HepG2 (cell line): ENCODE results near the gene YIPF2. TPM values are rescaled to one million over a fixed set of nuclear protein-coding genes. Genes with fewer than 3 reads are reported as not detected.
A peak's percentile ranks its signal among the peaks of the same experiment; 100 is the strongest.

Source experiments
- ATAC-seq: fragments of 200-7000 bp; cut with Tn5 transposase; 3 replicates; pipeline ENCODE4 v1.9.1; 2020; ENCODE audit warnings: mild to moderate bottlenecking, moderate library complexity
- BruUV-seq: library from RNA; stranded (reverse); fragments of 400-500 nt; replicated peaks from 2 replicates; lab custom pipeline; 2021; lab: Mats Ljungman, UMichigan
- CTCF ChIA-PET: fragments of 300-600 bp; formaldehyde crosslinking; extraction: SDS; loops from one replicate; lab custom pipeline; 2021; ENCODE audit warnings: low total read pairs, inconsistent platforms, low intra/inter-chr PET ratio; lab: Yijun Ruan, JAX
- POLR2A ChIA-PET: fragments of 350-600 bp; sonication (Branson Sonifier 250); formaldehyde crosslinking; loops from one replicate; lab custom pipeline; 2020; ENCODE audit warnings: antibody characterized with exemption, inconsistent platforms; lab: Yijun Ruan, JAX
- DNase-seq: peaks from one replicate; pipeline ENCODE4 v3.0.0-alpha.2; 2015; ENCODE audit warnings: low spot score
- FAIRE-seq: peaks from 3 replicates; lab custom pipeline; 2011; peaks lifted over from hg19 to GRCh38; lab: Jason Lieb, UNC
- H2AFZ ChIP-seq: one replicate; pipeline ENCODE4 v1.6.1; 2011; ENCODE audit warnings: low read length, inconsistent platforms
- H3K27ac ChIP-seq: fragments of 300-600 bp; 3 replicates; pipeline ENCODE4 v1.8.0; 2011; ENCODE audit warnings: mixed run types, mild to moderate bottlenecking, mixed read lengths, low read length, inconsistent platforms; ENCODE audit not compliant: insufficient read depth; ENCODE audit errors: extremely low read length
- H3K27me3 ChIP-seq, 2 experiments: fragments of 200-600 bp in 1 of 2; 2 replicates in 1 of 2; 3 replicates in 1 of 2; pipeline versions ENCODE4 v1.6.0 to v1.8.0; 2011; ENCODE audit warnings: low read length in 2 of 2, mild to moderate bottlenecking in 2 of 2, moderate library complexity in 2 of 2, inconsistent platforms in 1 of 2; ENCODE audit not compliant: insufficient read depth in 2 of 2, control insufficient read depth in 1 of 2
- H3K36me3 ChIP-seq, 2 experiments: fragments of 200-600 bp in 1 of 2; replicated peaks in 1 of 2; 2 replicates in 1 of 2; 3 replicates in 1 of 2; pipeline versions ENCODE4 v1.5.1 to v1.8.0; 2011; ENCODE audit warnings: low read length in 2 of 2, inconsistent platforms in 1 of 2; ENCODE audit not compliant: insufficient read depth in 2 of 2, control insufficient read depth in 1 of 2
- H3K4me1 ChIP-seq: 2 replicates; pipeline ENCODE4 v1.5.1; 2012; ENCODE audit warnings: low read length, inconsistent platforms; ENCODE audit not compliant: insufficient read depth
- H3K4me2 ChIP-seq: 2 replicates; pipeline ENCODE4 v1.6.0; 2011; ENCODE audit warnings: low read depth, low read length, inconsistent platforms
- H3K4me3 ChIP-seq, 3 experiments: fragments of 200-600 bp in 1 of 3; sonication (generic), shearing (Covaris generic) in 1 of 3; replicated peaks in 1 of 3; 2 replicates each; pipeline ENCODE4 v1.5.1; 2011 to 2016; ENCODE audit warnings: low read length in 3 of 3, inconsistent platforms in 2 of 3, low read depth in 2 of 3, mild to moderate bottlenecking in 2 of 3, control low read depth in 1 of 3, mixed read lengths in 1 of 3; ENCODE audit not compliant: insufficient read depth in 1 of 3
- H3K79me2 ChIP-seq: one replicate; pipeline ENCODE4 v1.6.1; 2011; ENCODE audit warnings: low read length, inconsistent platforms; ENCODE audit not compliant: insufficient read depth
- H3K9ac ChIP-seq: 2 replicates; pipeline ENCODE4 v1.6.0; 2011; ENCODE audit warnings: mild to moderate bottlenecking, low read depth, low read length, inconsistent platforms; ENCODE audit not compliant: insufficient read depth
- H3K9me3 ChIP-seq: 2 replicates; pipeline ENCODE4 v1.5.1; 2012; ENCODE audit warnings: mild to moderate bottlenecking, low read length
- H4K20me1 ChIP-seq: 2 replicates; pipeline ENCODE4 v1.6.0; 2011; ENCODE audit warnings: inconsistent platforms, mild to moderate bottlenecking, low read length, moderate library complexity; ENCODE audit not compliant: insufficient read depth
- RXRA ChIP-seq: sonication (generic); formaldehyde crosslinking; IDR thresholded peaks from 2 replicates; pipeline ENCODE4 v1.5.1; 2020; ENCODE audit warnings: missing genetic modification reagents
- ZNF431 ChIP-seq: sonication (generic); formaldehyde crosslinking; IDR thresholded peaks from 2 replicates; pipeline ENCODE4 v1.9.0; 2022; ENCODE audit warnings: missing genetic modification reagents, low read depth, mild to moderate bottlenecking, borderline replicate concordance
- ZNF558 ChIP-seq: sonication (generic); formaldehyde crosslinking; IDR thresholded peaks from 2 replicates; pipeline ENCODE4 v1.9.0; 2022; ENCODE audit warnings: mild to moderate bottlenecking, missing genetic modification reagents, borderline replicate concordance
- WGBS: methylation state at CpG from one replicate; pipeline ENCODE4 v1.1.6; 2017; ENCODE audit warnings: low lambda C conversion rate; 5-methylcytosine and 5-hydroxymethylcytosine counted together
- in situ Hi-C: cut with HindIII; loops from 2 replicates; pipeline ENCODE4 v1.10.0; 2017; ENCODE audit warnings: low pct_unique_long_range_greater_than_20kb; ENCODE audit not compliant: extremely low pct_ligation_motif_present
- intact Hi-C: fragments of 100-400 bp; cut with micrococcal nuclease; formaldehyde crosslinking; loops from one replicate; pipeline ENCODE4 v1.10.0; 2022; ENCODE audit not compliant: unreplicated experiment
- polyA plus RNA-seq, 8 experiments: library from polyadenylated mRNA; depleted of rRNA in 3 of 8; stranded (reverse) in 7 of 8; unstranded in 1 of 8; fragments of >200 nt; fragmentation: Illumina TruSeq in 4 of 8; extraction: Trizol in 4 of 8; gene quantifications; 2 replicates each; pipeline versions ENCODE4 v1.2.1 to v1.2.3, GENCODE V29; 2011 to 2016; ENCODE audit warnings: low read depth in 4 of 8, missing spikeins in 1 of 8, mixed read lengths in 1 of 8; ENCODE audit not compliant: insufficient read depth in 1 of 8
- total RNA-seq, 5 experiments: library from RNA; depleted of rRNA; stranded (reverse); fragments of >200 nt; fragmentation: Illumina TruSeq; extraction: Trizol; gene quantifications; 2 replicates each; pipeline ENCODE4 v1.2.3, GENCODE V29; 2016; ENCODE audit warnings: low read depth in 1 of 5
- TF ChIP-seq, protein P1 (sequence below): sonication (generic); IDR thresholded peaks from 2 replicates; pipeline ENCODE4 v1.6.1; 2016; ENCODE audit warnings: low read depth, borderline replicate concordance
- TF ChIP-seq, protein P2 (sequence below): sonication (generic); formaldehyde crosslinking; IDR thresholded peaks from 2 replicates; pipeline ENCODE4 v1.5.0; 2020; ENCODE audit warnings: mild to moderate bottlenecking, missing genetic modification reagents
- TF ChIP-seq, protein P3 (sequence below): sonication (generic); formaldehyde crosslinking; conservative IDR thresholded peaks from 2 replicates; pipeline ENCODE4 v1.8.0; 2022; ENCODE audit warnings: mild to moderate bottlenecking, moderate library complexity, missing genetic modification reagents

The YIPF2 gene
- total and polyA plus RNA-seq, 2 of the 13 experiments (the other 11 are each of a cell fraction or from before 2014, with no cell fraction given): 37.3 to 53.2 TPM

DNA sequence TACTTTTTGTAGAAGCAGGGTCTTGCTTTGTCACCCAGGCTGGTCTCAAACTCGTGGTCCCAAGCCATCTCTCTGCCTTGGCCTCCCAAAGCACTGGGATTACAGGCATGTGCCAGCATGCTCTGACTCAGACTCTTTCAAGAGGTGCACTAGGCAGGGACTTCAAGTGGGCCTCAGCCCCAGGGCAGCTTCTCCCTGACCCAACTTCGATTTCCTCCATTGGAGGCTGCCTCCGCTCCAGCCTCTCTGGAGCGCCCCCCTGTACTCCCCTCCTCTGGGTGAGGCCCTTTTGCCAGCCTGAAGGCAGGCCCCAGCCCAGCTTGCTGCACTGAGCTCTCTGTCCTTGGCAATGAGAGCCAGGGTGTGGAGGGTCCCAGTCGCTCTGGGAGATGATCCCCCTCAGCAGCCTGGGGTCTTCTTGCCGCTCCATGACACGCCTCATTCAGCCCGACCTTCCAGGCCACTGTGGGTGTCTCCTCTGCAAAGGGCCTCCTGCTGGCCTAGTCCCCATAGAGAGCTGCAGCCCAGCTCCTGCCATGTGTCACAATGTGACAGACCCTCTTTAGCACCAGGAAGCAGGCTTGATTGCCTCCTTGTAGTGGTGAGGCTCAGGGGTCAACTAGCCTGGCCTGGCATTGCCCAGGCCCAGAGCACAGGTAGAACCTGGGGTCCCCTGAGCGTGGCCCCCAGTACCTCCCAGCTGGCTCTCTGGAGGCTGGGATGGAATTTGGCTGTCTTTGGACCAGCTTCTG, 40.6 kb downstream of the YIPF2 start:
- Histone ChIP-seq H3K9me3 (no peaks in the 10 kb centered on the region), H3K79me2 (peaks cover 32% of the 10 kb centered on the region), H2AFZ (no peak overlapping the region), H4K20me1 (peaks cover 5% of the 10 kb centered on the region), H3K4me2 (no peak overlapping the region), H3K27ac (no peak overlapping the region), H3K27me3 (no peaks in the 10 kb centered on the region), H3K36me3 (peaks cover under 1 to 9% of the 10 kb centered on the region in 2 experiments; a peak in 3 of 5 replicates), H3K4me1 (no peaks in the 10 kb centered on the region), H3K9ac (no peak overlapping the region), H3K4me3 (no peak overlapping the region)
- DNase-seq: no peak
- TF ChIP-seq ZNF431 (no peak), ZNF558 (CRISPR knock-in tag) (no peak), RXRA (CRISPR knock-in tag) (no peak)
- TF ChIP-seq, protein P1, sequence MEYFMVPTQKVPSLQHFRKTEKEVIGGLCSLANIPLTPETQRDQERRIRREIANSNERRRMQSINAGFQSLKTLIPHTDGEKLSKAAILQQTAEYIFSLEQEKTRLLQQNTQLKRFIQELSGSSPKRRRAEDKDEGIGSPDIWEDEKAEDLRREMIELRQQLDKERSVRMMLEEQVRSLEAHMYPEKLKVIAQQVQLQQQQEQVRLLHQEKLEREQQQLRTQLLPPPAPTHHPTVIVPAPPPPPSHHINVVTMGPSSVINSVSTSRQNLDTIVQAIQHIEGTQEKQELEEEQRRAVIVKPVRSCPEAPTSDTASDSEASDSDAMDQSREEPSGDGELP: no peak
- TF ChIP-seq, protein P2, sequence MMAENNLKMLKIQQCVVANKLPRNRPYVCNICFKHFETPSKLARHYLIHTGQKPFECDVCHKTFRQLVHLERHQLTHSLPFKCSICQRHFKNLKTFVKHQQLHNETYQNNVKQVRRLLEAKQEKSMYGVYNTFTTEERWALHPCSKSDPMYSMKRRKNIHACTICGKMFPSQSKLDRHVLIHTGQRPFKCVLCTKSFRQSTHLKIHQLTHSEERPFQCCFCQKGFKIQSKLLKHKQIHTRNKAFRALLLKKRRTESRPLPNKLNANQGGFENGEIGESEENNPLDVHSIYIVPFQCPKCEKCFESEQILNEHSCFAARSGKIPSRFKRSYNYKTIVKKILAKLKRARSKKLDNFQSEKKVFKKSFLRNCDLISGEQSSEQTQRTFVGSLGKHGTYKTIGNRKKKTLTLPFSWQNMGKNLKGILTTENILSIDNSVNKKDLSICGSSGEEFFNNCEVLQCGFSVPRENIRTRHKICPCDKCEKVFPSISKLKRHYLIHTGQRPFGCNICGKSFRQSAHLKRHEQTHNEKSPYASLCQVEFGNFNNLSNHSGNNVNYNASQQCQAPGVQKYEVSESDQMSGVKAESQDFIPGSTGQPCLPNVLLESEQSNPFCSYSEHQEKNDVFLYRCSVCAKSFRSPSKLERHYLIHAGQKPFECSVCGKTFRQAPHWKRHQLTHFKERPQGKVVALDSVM (CRISPR knock-in tag): peak; percentile 21; the same call in 1 of the 2 replicates
- TF ChIP-seq, protein P3, sequence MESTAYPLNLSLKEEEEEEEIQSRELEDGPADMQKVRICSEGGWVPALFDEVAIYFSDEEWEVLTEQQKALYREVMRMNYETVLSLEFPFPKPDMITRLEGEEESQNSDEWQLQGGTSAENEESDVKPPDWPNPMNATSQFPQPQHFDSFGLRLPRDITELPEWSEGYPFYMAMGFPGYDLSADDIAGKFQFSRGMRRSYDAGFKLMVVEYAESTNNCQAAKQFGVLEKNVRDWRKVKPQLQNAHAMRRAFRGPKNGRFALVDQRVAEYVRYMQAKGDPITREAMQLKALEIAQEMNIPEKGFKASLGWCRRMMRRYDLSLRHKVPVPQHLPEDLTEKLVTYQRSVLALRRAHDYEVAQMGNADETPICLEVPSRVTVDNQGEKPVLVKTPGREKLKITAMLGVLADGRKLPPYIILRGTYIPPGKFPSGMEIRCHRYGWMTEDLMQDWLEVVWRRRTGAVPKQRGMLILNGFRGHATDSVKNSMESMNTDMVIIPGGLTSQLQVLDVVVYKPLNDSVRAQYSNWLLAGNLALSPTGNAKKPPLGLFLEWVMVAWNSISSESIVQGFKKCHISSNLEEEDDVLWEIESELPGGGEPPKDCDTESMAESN (CRISPR knock-in tag): no peak
- POLR2A ChIA-PET: interaction anchor here (0.9 to 1.6 kb wide), 2 partner anchors 8 to 15 kb away, joined by 4 to 5 read pairs; no protein-coding TSS in a partner anchor
- ATAC-seq: no peak; the same call in 1 of the 3 replicates
- no peak for FAIRE-seq
- in situ Hi-C loops (no loop called here), intact Hi-C loops (no loop called here)
- CTCF ChIA-PET: no interaction called here
- BruUV-seq: no TSS peak
- WGBS: 96% methylated on average over 8 of the region's 9 CpGs
